GM21515 (cell line): Measurements from ENCODE around the gene CHRND.
"Not testable (repeated sequence)": the region's sequence is repeated elsewhere in the genome, so short reads cannot be mapped to it uniquely, and the experiment has no call there.

ENCODE experiments used
- ATAC-seq: cut with Tn5 transposase; IDR thresholded peaks from one replicate; pipeline ENCODE4 v1.9.1; 2021; ENCODE audit not compliant: unreplicated experiment

The CHRND gene

DNA sequence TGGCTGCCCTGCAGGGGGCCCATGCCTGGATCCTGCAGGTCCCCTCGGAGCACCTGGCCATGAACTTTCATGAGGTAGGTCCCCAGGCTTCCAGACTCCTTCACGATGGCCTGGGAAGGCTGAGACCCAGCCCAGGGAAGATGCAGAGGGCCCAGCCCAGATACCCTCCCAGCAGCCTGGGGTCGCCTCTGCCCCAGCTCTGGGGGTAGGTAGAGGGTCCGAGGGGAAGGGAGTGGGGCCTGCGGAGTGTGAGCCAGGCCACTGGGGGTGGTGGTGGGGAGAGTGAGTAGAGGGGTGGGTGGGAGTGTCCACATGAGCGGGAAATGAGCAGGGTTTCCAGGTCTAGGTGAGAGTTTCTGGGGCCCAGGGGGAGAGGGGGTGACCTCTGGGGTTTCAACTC lies 1.2 kb upstream of the CHRND start:
- ATAC-seq = no peak

DNA sequence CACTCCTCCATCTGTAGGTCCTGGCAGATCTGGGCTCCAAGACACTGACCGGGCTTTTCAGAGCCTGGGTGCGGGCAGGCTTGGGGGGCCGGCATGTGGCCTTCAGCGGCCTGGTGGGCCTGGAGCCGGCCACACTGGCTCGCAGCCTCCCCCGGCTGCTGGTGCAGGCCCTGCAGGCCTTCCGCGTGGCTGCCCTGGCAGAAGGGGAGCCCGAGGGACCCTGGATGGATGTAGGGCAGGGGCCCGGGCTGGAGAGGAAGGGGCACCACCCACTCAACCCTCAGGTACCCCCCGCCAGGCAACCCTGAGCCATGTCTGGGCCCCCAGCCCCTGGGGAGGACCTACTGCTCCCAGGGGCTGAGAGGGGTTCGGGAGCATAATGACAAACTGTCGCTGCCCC lies 761 bp upstream of the CHRND start:
- no peak for ATAC-seq

DNA sequence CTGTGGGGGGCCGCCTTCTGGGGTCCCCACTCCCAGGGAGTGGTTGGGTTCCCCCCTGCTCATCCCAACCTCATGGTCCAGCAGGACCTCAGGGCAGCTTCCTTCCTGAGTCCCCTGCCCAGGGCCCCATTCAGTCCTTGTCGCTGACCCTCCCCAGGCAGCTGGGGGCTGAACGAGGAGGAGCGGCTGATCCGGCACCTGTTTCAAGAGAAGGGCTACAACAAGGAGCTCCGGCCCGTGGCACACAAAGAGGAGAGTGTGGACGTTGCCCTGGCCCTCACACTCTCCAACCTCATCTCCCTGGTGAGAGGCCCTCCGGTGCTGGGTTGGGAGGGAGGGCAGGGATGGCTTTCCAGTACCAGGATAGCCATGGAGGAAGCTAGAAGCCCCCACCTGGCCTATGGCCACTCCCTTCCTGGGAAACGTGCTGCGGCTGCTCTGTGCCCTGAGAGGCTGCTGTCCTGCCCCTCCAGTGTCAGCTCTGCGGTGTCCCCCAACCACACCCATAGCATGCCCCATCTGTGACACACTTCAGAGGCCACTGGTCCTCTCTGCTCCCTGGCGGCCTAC lies 497 bp downstream of the CHRND start:
- ATAC-seq = no peak

DNA sequence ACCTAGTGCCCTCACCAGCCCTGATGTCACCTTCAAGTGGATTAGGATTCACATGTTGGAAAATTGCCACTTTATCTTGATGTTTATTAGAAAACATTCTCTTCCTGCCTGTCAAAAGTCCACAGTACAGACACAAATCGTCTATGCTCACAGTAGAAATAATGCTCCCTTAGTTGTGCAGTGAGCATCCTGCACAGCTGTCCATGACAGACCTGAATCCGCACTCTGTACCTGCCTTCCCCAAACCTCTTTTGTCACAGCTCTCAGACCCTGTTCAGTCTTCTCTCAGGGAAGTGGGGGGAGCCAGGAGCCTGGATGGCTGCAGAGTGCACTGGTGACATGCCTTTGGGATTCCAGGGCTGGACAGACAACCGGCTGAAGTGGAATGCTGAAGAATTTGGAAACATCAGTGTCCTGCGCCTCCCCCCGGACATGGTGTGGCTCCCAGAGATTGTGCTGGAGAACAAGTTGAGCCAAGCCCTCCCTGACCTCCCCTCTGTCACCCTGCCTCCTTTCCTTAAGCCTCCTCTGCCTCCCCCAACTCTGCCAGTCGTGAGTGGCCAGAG lies 2.0 kb downstream of the CHRND start:
- ATAC-seq = no peak

DNA sequence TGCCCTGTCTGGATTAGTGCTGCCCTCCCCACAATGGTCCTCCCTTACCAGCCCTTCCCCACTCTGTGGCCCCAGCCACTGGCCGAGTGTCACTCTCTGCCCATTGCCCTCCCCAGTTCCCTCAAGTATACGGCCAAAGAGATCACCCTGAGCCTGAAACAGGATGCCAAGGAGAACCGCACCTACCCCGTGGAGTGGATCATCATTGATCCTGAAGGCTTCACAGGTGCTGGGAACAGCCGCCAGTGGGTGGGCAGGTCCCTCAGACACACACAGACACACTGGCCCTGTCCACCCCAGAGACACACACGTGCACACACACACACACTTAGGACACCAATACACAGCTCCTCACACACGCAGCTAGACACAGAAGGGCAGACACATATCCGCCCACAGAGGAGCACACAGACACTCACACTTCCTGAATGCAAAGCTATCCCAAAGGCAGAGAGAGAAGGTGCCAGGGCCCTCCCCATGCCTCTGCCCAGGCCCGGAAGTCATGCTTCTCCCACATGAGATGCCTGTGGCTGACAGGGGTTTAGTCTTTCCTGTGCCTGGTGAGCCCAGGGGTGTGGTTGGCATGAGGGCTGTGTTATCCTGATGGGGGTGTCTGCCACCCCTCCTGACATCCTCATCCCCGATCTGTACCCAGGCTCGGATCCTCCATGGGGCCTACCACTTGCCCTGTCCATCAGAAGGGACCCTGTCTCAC lies 2.9 kb downstream of the CHRND start:
- ATAC-seq = no peak

DNA sequence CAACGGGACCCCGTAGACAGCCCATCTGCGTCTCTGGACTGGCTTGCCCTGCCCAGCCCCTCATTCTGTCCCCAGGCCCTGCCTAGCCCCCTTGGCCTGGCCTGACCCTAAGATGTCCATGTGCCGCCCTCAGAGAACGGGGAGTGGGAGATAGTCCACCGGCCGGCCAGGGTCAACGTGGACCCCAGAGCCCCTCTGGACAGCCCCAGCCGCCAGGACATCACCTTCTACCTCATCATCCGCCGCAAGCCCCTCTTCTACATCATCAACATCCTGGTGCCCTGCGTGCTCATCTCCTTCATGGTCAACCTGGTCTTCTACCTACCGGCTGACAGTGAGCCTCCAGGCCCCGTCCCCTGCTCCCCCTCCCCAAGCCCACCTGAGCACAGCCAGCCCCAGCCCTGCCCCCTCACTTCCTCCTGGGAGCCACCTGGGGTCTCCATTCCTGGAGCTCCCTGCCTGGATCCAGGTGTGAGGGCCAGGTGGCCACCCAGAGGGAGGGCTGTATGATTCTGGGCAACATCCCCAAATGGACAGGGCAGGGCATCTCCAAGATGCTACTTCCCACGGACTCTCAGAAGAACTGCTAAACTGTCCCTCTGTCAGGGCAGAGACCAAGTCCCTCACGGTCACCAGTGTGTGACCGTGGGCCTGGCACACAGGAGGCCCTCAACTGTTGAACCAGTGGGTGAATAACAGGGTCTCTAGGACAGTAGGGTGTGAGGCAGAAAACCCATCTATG lies 4.0 kb downstream of the CHRND start:
- ATAC-seq = no peak

DNA sequence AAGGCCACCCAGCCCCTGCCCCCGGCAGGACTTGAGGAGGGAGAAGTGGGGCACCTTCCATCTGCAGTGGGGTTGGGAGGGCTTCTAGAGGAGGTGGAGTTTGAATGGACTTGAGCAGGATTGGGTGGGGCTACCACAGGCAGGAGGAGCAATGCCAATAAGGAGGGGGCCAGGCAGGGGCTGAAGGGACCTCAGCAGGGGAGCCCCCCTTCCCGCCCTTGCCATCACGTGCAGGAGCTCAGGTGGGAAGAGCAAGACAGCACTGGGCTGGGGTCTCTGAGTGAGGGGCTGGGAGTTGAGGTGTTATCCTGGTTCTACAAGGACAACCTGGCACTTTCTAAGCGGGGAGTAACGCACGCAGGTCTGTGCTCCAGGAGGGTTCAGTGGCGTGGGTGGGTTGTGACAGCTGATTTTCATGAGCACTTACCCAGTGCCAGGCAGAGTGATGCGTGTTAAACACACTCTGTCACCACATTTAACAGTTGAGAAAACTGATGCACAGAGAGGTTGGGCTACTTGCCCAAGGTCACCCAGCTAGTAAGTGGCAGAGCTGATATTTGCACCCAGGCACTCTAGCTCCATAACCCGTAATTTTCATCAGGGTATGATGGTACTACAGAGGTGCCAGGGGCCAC lies 4.8 kb downstream of the CHRND start:
- ATAC-seq = no peak

DNA sequence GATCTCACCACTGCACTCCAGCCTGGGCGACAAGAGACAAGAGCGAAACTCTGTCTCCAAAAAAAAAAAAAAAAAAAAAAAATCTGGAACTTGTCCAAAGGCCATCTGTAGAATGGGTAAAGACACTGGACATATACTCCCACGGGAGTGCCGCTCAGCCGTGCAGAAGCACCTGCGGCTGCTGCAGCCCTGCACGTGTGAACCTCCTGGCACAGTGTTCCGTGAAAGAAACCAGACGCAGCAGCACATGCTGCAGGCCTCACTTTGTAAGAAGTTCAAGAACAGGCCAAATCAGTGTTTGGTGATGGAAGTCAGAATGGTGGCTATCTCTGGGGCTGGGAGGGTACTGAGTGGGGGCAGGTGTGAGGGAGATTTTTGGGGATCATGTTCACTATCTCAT lies 6.5 kb downstream of the CHRND start:
- ATAC-seq = no peak

DNA sequence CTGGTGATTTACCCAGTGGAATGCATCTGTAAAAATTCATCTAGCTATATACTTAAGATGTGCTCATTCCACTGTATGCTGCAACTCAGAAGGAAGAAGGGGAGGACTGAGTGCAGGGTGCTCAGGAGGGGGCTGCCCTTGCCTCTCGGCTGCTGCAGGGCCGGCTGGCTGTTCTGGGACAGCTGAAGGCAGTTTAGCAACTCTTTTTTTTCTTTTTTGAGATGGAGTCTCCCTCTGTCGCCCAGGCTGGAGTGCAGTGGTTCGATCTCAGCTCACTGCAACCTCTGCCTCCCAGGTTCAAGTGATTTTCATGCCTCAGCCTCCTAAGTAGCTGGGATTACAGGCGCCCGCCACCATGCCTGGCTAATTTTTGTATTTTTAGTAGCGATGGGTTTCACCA lies 6.9 kb downstream of the CHRND start:
- not testable (repeated sequence) for ATAC-seq

DNA sequence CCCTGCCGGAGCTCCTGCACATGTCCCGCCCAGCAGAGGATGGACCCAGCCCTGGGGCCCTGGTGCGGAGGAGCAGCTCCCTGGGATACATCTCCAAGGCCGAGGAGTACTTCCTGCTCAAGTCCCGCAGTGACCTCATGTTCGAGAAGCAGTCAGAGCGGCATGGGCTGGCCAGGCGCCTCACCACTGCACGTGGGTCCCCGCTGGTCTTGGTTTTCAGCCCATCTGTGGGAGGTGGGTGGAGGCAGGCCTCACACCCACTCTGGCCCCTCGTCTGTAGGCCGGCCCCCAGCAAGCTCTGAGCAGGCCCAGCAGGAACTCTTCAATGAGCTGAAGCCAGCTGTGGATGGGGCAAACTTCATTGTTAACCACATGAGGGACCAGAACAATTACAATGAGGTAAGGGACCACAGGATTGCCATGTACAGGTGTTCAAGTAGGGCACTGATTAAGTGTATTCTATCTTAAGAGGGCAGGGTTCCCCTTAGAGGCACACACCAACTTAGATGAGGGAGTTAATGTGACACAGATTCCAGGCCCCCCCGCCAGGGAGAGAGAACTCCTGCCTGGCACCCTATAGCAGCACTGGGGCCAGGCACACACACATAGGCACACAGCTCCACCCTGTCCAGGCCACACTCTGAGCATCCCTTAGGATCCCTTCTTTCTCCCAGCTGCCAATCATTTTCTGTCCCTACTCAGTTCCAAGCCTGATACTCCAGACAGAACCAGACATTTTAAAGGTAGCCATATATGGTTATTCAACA lies 8.2 kb downstream of the CHRND start:
- ATAC-seq = no peak

DNA sequence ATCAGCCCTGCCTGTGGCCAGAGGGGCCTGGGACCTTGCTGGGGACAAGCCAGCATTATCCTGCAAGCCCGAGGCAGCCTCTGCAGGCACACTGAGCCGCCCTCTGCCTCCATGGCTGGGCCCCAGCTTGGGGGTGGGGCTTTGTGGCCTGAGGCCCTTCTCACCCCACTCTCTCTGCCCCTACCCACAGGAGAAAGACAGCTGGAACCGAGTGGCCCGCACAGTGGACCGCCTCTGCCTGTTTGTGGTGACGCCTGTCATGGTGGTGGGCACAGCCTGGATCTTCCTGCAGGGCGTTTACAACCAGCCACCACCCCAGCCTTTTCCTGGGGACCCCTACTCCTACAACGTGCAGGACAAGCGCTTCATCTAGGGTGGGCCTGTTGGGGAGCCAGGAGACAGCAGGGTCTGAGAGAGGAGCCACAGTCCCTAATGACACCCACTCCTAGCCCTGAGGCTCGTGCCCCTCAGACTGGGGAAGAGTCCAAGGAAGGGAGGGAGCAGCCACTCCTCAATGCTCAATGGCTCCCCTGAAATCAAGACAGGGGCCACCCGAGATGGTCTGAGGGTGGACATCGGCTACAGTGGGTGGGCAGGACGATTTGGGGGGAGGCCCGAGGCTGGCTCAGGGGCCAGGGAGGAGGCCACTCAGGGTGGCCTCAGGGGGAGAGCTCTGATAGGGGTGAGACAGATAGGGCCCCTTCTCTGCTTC lies 9.1 kb downstream of the CHRND start:
- no peak for ATAC-seq

DNA sequence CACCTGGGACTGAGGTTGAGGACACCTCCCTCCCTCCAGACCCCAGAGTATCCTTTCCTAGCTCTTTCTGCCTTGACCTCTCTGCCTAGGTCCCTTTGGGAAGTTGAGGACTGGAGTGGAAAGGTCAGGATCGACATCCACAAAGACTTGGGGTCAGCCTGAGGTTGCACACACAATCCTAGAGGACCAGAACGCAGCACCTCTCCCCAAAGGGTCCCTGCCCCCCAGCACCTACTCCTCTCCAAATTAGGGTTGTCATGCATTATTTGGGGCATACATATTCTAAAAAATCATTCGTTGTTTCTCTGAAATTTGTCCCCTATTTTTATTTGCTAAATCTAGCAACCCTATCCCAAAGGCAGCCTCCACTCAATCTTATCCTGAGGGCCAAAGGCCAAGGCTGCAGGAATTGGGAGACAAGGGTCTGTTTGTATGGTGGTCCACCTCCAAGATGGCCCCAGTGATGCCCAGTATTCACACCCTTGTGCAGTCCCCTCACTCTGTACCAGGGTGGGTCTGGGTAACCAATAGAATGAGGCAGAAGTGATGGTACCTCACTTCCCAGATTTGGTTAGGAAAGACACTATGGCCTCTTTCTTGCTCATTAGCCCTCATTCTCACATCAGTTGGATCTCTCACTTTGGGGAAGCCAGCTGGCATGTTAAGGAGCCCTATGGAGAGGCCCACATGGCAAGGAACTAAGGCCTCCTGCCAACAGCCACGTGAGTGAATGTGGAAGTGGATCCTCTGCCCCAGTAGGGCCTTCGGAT lies 10.0 kb downstream of the CHRND start:
- no peak for ATAC-seq

DNA sequence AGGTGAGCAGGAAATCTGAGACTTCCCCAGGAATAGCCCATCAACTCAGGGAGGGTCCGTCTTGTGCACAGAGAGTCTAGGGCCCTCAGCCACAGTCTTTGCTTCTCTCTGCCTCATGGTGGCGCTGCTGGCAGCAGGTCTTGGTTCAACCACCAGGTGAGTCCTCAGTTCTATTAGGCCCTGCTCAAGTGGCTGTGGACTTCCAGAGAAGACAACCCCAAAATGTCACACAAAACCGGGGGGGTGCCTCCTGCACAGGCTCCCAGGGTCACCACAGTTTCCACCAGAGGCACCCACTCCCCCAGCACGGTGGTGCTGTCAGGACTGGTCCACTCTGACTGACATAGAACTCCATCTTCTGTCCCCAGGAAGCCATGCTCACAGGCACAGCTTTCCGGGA lies 11.1 kb downstream of the CHRND start:
- no peak for ATAC-seq

DNA sequence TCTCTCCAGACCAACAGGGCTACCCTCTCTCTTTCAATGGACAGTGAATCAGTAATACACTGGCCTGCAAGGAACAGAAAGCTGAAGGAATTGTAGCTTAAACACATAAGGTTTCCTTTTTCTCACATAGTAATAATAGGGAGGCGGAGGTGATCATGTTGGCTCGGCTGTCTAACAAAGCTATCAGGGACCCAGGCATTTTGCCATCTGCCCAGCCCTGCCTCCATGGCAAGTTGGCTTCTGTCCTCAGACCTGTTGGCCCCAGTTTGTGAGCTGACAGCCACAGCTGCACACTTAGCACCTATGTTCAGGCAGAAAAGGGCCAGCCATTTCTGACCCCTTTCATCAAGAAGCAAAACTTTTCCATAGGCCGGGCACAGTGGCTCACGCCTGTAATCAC lies 11.5 kb downstream of the CHRND start:
- no peak for ATAC-seq

DNA sequence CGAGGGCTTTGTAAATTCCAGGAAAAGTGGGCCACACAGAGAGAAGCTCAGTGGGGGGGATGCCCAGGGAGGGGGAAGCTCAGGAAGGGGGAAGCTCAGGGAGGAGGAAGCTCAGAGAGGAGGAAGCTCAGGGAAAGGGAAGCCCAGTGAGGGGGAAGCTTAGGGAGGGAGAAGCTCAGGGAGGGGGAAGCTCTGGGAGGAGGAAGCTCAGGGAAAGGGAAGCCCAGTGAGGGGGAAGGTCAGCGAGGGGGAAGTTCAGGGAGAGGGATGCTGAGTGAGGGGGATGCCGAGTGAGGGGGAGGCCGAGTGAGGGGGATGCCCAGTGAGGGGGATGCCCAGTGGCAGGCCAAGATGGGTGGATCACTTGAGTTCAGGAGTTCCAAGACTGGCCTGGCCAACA lies 12.7 kb downstream of the CHRND start:
- ATAC-seq = no peak

DNA sequence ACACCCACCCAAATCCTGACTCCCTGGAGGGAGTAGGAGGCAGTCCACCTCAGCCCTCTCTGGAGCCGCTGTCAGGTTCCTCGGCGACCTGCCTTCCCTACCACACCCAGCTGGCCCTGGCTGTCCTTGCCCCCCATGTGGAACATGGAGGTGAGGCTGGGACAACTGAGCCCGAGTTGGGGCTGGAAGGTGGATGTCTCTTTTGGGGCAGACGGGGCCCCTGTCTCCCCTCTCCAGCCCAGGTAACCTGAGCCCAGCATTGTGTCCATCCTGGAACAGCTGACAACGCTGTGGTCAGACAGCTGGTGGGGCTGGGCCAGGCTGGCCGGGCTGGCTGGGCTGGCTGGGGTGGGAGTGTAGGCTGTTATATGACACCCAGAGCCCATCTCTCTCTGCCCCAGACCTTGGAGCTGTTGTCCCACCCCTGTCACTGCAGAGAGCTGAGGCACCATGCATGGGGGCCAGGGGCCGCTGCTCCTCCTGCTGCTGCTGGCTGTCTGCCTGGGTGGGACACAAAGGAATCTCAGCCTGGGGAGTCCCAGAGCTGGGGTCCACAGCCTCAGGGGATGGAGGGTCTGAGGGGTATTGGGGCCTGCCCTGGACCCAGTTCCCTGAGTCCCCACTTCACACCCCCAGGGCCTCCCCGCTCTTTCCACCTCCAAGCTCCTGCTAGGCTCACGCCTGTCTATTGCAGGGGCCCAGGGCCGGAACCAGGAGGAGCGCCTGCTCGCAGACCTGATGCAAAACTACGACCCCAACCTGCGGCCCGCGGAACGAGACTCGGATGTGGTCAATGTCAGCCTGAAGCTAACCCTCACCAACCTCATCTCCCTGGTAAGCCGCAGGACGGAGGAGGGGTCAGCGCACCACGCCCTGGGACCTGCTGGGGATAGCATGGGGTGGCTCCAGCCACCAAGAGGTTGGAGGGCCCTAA lies 13.6 kb downstream of the CHRND start, which contains the start of gene CHRNG:
TSS of gene CHRNG (plus strand) at position 395 of the 934 bp plus-strand sequence. CDS start at position 451, 56 bp downstream.
- ATAC-seq = no peak

DNA sequence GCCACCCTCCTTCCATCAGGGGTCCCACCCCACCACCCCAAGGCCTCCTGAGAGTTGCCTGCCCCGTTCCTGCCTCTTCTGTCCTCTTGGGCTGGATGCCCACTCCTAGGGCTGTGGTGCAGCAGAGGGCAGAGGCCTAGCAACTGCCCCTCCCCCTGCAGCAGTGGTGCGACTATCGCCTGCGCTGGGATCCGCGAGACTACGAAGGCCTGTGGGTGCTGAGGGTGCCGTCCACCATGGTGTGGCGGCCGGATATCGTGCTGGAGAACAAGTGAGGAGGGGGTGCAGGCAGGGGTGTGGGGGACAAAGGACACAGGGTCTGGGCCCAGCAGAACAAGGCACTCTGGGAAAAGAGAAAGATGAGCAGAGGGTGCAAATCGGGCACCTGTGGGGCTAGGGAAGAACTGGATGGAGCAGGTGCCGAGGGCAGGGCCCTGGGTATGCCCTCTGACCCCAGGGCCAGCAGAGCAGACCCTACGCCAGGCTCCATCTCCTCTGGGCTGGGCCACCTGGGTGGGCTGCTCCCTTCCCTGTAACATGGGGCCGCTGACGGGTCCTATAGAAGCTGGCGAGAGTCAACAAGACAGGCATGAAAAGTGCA lies 14.6 kb downstream of the CHRND start:
- no peak for ATAC-seq
